Stimulated activated naive CD8-positive, alpha-beta T cell treated with anti-CD3 and anti-CD28 coated beads, Interleukin-15, Interleukin-2, amounts not matched to agents 100 ng/mL and 50 ng/mL, for 24 hours (primary cell): ENCODE measurements around the gene UBE2D4.
A peak's percentile ranks its signal among the peaks of the same experiment; 100 is the strongest.
"Not testable (repeated sequence)": the region's sequence is repeated elsewhere in the genome, so short reads cannot be mapped to it uniquely, and the experiment has no call there.

Experiments
- H3K27ac Mint-ChIP-seq: one replicate; pipeline ENCODE4 v1.8.0; 2021; ENCODE audit warnings: mild to moderate bottlenecking, mixed read lengths
- H3K27me3 Mint-ChIP-seq: one replicate; pipeline ENCODE4 v1.8.0; 2021; ENCODE audit warnings: mixed read lengths
- H3K36me3 Mint-ChIP-seq: one replicate; pipeline ENCODE4 v1.8.0; 2021; ENCODE audit warnings: low read depth, mixed read lengths
- H3K4me1 Mint-ChIP-seq: one replicate; pipeline ENCODE4 v1.8.0; 2021; ENCODE audit warnings: low read depth, mixed read lengths
- H3K4me3 Mint-ChIP-seq: one replicate; pipeline ENCODE4 v1.8.0; 2021; ENCODE audit warnings: mild to moderate bottlenecking, mixed read lengths
- H3K9me3 Mint-ChIP-seq: one replicate; pipeline ENCODE4 v1.8.0; 2021; ENCODE audit warnings: mixed read lengths

Gene UBE2D4

DNA sequence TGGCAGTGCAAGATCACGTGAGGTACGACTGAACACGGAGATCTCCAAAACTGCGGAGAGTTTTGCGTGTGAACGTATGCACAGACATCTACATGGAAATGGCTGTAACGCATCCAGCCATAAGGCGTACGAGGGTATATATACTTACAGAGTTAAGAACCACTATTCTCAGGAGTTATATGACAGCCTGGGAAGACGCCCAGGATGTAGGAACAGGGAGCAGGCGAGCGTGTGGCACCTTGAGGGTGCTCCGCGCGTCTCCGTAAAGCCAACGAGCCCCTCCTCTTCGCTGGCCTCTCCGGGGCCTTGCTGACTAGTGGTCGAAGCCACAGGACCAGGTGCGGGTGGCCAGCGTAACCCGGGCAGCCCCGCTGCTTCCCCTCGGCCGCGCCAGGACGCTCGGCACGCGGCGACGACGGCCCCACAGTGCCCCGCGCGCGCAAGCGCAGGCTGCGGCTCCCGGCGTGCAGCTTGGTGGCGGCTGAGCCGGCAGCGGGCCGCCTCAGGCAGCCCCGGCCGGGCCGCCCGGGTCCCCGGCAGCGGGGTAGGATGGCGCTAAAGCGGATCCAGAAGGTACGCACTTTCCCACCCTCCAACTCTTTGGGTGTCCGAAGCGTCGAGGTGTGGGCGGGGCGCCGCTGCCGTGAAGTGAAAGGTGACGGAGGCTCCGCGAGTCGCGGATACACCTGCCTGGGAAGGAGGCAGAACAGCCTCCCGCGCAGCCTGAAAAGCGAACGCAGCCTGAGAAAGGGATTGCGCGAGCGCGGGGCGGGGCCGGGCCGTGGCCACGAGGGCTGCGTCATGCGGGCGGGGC lies at the start of gene UBE2D4:
TSS of gene UBE2D4 (plus strand) at position 453 of the 814 bp plus-strand sequence. CDS start at position 550, 97 bp downstream.
- Mint-ChIP-seq H3K9me3 (no peaks in the 10 kb centered on the region), H3K27me3 (no peaks in the 10 kb centered on the region), H3K4me3 (peak within 1 kb of the TSS; percentile 94), H3K27ac (peak within 1 kb of the TSS; percentile 95), H3K36me3 (peaks cover 20% of the 10 kb centered on the region), H3K4me1 (peaks cover 32% of the 10 kb centered on the region)

DNA sequence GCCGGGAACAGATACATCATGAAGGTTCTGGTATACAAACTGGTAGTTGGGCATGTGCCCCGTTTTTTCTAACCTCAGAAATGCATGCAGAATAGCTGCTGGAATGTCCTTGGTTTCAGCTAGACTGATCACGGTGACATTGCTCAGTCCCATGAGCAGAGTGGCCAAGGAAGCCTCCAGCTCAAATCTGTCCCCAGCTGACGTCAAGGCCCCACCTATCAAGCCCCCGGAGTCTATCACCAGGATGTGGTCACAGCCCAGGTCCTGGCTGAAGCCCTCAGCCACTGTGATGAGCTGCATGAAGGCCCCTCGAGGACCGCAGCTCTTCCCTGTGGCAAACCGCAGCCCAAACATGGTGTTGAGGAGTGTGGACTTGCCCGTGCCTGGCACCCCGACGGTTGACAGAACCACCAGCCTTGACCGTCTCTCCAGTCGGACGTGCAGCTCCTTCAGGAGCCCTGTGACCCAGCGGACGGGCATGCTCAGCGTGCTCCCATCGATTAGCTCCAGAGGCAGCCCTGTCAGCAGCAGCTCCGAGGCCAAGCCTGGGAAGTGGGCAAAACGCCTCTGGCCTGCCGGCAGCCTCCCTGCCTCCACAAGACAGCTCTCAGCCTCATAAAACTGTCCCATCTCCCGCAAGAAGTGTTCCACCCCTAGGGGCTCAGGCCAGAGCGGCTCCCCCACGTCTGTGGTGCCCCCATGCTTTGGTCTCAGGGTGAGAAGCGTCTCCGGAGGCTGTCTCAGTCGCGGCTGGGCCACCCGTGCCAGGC lies 49.1 kb upstream of the UBE2D4 start:
- Mint-ChIP-seq H3K27ac (no peak overlapping the region), H3K36me3 (peaks cover 32% of the 10 kb centered on the region), H3K4me3 (no peak overlapping the region), H3K27me3 (no peaks in the 10 kb centered on the region), H3K4me1 (peaks cover 14% of the 10 kb centered on the region), H3K9me3 (no peaks in the 10 kb centered on the region)

DNA sequence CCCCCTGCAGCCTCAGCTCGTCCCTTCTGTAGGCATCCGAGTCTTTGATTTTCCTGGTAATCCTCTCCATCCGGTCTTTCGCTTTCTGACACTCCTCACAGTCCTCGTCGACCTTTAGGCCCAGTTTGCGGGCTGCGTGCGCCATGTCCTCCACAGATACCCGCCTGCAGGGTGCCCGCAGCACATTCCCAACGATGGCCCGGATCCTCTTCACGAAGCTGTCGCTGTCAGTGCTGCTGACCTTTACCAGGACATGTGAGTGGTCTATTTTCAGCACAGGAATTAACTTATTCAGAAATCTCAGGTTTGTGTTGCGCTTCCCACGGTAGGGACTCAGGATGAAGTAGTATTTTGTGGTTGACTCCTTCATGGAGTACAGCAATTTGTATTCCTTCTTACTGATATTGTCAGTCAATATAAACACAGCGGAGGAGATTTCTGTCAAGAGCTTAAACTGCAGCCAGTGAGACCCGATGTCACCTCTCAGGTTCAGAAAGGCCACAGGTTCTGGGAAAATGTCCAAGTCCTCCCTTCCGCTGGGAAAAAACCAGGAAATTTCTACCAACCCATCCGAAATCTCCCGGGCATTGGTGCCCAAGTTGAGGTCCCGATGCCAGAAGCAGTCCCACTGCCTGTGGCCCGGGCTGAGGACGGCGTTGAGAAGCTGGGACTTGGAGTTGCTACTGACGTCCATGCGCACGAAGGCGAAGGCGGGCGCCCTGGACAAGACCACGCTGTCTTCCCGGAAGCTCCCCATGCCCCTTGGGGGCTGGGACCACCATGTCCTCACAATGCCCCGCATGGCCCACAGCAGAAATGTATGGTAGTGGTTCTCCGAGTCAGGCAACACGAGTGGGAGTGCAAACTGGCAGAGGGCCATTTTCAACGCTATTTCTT lies 48.0 kb upstream of the UBE2D4 start:
- H3K27ac Mint-ChIP-seq, result no peak overlapping the region
- H3K4me1 Mint-ChIP-seq, result peaks cover 4% of the 10 kb centered on the region
- no peaks in the 10 kb centered on the region for H3K9me3 Mint-ChIP-seq
- no peak overlapping the region for H3K4me3 Mint-ChIP-seq
- peaks cover 31% of the 10 kb centered on the region for H3K36me3 Mint-ChIP-seq
- no peaks in the 10 kb centered on the region for H3K27me3 Mint-ChIP-seq

DNA sequence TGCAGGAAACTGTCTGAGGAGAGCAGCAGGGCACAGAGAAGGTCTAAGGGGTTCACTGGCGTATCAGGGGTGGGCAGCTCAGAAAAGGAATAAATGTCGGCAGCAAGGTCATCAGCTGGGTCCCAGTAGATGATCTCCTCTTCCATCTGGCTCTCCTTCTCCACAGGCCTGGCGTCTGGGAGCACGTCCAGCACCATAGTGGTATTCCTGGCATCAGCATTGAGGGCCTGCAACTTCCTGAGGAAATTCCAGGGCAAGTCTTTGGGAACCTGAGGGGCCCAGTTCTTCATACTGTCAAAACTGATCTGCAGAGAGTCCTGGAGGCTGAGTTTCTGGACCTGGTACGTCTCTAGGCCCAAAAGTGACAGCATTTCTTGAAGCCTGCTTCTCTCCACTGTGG lies 47.4 kb upstream of the UBE2D4 start:
- H3K27ac Mint-ChIP-seq, result no peak overlapping the region
- peaks cover 33% of the 10 kb centered on the region for H3K36me3 Mint-ChIP-seq
- H3K4me3 Mint-ChIP-seq, result no peak overlapping the region
- H3K9me3 Mint-ChIP-seq, result no peaks in the 10 kb centered on the region
- no peaks in the 10 kb centered on the region for H3K27me3 Mint-ChIP-seq
- peaks cover 3% of the 10 kb centered on the region for H3K4me1 Mint-ChIP-seq

GRCh38 chr7:43879477-43879876 lies 46.8 kb upstream of the UBE2D4 start:
- H3K27me3 Mint-ChIP-seq, result no peaks in the 10 kb centered on the region
- no peaks in the 10 kb centered on the region for H3K9me3 Mint-ChIP-seq
- no peak overlapping the region for H3K4me3 Mint-ChIP-seq
- peaks cover 3% of the 10 kb centered on the region for H3K4me1 Mint-ChIP-seq
- H3K27ac Mint-ChIP-seq, result no peak overlapping the region
- peaks cover 37% of the 10 kb centered on the region for H3K36me3 Mint-ChIP-seq

GRCh38 chr7:43880596-43880995 lies 45.6 kb upstream of the UBE2D4 start:
- no peaks in the 10 kb centered on the region for H3K9me3 Mint-ChIP-seq
- peaks cover 38% of the 10 kb centered on the region for H3K36me3 Mint-ChIP-seq
- no peak overlapping the region for H3K27ac Mint-ChIP-seq
- H3K4me3 Mint-ChIP-seq, result no peak overlapping the region
- H3K4me1 Mint-ChIP-seq, result peaks cover 3% of the 10 kb centered on the region
- H3K27me3 Mint-ChIP-seq, result no peaks in the 10 kb centered on the region

DNA sequence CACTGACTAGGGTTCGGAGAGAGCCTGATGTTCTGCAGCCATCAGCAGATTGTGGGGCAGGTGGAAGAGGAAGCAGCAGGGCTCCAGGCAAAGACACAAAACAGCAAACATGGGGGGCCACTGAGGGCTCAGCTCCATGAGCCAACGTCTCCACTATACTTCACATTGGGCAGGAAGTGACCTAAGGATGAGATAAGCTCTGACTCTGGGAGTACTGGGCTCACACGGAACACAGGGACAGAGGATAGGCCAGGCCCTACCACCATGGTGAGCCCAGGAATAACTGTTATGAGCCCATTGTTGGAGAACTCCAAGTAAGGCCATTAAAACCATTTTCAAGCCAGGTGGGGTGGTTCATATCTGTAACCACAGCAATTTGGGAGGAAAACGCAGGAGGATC lies 42.0 kb upstream of the UBE2D4 start:
- Mint-ChIP-seq H3K4me3 (no peak overlapping the region), H3K36me3 (peaks cover 31% of the 10 kb centered on the region), H3K4me1 (peaks cover 8% of the 10 kb centered on the region), H3K9me3 (no peaks in the 10 kb centered on the region), H3K27me3 (no peaks in the 10 kb centered on the region), H3K27ac (no peak overlapping the region)

DNA sequence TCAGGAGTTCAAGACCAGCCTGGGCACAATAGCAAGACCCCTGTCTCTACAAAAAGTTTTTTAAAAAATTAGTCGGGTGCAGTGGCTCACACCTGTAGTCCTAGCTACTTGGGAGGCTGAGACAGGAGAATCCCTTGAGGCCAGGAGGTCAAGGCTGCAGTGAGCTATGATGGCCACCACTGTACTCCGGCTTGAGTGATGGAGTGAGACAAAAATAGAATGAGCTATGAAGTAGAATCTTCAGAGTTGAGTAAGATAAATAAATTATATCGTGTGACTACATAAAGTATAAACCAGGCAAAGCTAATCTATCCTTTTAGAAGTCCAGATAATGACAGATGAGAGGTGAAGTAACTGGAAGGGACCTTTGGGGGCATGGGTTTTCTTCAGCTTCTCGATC lies 41.6 kb upstream of the UBE2D4 start:
- Mint-ChIP-seq H3K36me3 (peaks cover 31% of the 10 kb centered on the region), H3K27ac (no peak overlapping the region), H3K4me3 (no peak overlapping the region)

GRCh38 chr7:43888993-43889945 lies 37.0 kb upstream of the UBE2D4 start:
- Mint-ChIP-seq H3K4me3 (no peak overlapping the region), H3K36me3 (peaks cover 9% of the 10 kb centered on the region), H3K27me3 (no peaks in the 10 kb centered on the region), H3K27ac (no peak overlapping the region), H3K4me1 (peaks cover 47% of the 10 kb centered on the region), H3K9me3 (no peaks in the 10 kb centered on the region)

More for the DNA sequence above, 41.6 kb upstream of the UBE2D4 start:
- peaks cover 12% of the 10 kb centered on the region for H3K4me1 Mint-ChIP-seq
- no peaks in the 10 kb centered on the region for H3K9me3 Mint-ChIP-seq
- H3K27me3 Mint-ChIP-seq, result no peaks in the 10 kb centered on the region

GRCh38 chr7:43890468-43890867 lies 35.8 kb upstream of the UBE2D4 start:
- Mint-ChIP-seq H3K27ac (no peak overlapping the region), H3K4me3 (no peak overlapping the region), H3K4me1 (peaks cover 47% of the 10 kb centered on the region), H3K9me3 (no peaks in the 10 kb centered on the region), H3K36me3 (peaks cover 17% of the 10 kb centered on the region), H3K27me3 (no peaks in the 10 kb centered on the region)

DNA sequence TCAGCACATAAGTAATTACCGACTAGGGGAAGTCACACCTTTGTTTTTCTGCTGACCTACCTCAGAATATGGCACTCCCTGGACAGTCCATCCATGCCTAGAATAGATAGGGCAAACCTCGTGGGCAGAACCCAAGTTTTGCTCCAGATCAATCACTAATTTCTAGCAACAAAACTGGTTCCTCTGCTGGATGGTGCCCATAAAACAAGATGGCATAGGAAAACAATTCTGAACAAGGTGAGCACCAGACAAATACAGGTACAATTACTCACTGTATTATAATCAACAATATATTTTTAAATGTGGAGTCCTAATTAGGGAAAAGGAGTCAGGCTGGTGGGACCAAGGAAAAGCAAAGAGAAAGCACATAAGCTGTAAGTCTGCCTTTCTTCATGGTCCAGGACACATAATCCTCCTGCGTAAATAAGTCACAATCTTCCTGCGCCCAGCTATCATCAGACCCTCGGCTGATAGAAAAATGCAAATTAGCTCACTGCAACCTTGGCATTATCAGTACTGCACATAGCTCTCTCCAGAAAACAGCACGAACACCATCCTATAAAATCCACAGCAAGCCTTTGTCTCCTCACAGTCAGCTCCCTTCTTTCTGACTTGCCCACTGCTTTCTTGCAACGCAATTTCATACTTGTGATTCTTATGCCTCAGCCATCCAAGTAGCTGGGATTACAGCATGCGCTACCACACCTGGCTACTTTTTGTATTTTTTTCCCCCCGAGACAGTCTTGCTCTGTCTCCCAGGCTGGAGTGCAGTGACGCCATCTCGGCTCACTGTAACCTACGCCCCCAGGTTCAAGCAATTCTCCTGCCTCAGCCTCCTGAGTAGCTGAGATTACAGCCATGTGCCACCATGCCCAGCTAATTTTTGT lies 34.9 kb upstream of the UBE2D4 start:
- Mint-ChIP-seq H3K4me1 (peaks cover 47% of the 10 kb centered on the region), H3K27ac (no peak overlapping the region), H3K9me3 (no peaks in the 10 kb centered on the region), H3K27me3 (no peaks in the 10 kb centered on the region), H3K4me3 (no peak overlapping the region), H3K36me3 (peaks cover 21% of the 10 kb centered on the region)

GRCh38 chr7:43895847-43896415 lies 30.3 kb upstream of the UBE2D4 start:
- H3K4me3 Mint-ChIP-seq, result no peak overlapping the region
- no peaks in the 10 kb centered on the region for H3K9me3 Mint-ChIP-seq
- no peaks in the 10 kb centered on the region for H3K27me3 Mint-ChIP-seq
- H3K36me3 Mint-ChIP-seq, result peaks cover 21% of the 10 kb centered on the region
- peaks cover 23% of the 10 kb centered on the region for H3K4me1 Mint-ChIP-seq
- no peak overlapping the region for H3K27ac Mint-ChIP-seq

- H3K27ac Mint-ChIP-seq, H3K4me3 Mint-ChIP-seq, H3K9me3 Mint-ChIP-seq, H3K27me3 Mint-ChIP-seq: not testable (repeated sequence)
- Mint-ChIP-seq H3K36me3 (peaks cover 15% of the 10 kb centered on the region), H3K4me1 (peaks cover 12% of the 10 kb centered on the region)
Observed at GRCh38 chr7:43898571-43898970, 27.7 kb upstream of the UBE2D4 start.
